Measurements from ENCODE around the gene FRY. TPM values are rescaled to one million over a fixed set of nuclear protein-coding genes. Genes with fewer than 3 reads are reported as not detected.

FRY gene
- total and polyA plus RNA-seq, 2 donors (not counting 1 experiment from before 2014, with no cell fraction given): 2.3 to 6.3 TPM

DNA sequence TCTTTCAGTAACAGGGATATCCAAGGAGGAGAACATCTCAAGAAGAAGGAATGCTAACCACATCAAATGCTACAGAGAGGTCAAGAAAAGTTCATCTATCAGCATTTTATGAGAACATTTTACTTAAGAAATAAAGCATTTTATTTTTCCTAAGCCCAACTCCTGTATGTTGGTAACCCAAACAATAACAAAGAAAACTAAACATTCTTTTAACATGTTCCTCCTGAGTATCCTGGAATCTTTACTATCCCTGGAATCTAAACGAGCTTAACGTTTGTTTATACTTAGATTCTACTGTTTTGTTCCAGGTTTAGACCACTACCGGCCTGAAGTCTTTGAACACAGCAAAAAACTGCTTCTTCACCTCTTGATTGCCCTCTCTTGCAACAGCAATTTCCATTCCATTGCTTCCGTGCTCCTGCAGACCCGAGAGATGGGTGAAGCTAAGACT is 193.9 kb downstream of the FRY start:
- DNase-seq: no peak
- CTCF ChIA-PET: no interaction called here
- Histone ChIP-seq H3K4me2 (replicated peaks; ENCODE audit: low read depth, low read length, poor library complexity, severe bottlenecking) (no peak overlapping the region), H3K79me2 (ENCODE audit: control insufficient read depth, insufficient read depth, low read length) (no peaks in the 10 kb centered on the region), H3K4me1 (ENCODE audit: control insufficient read depth in 2 of 2, insufficient read depth in 2 of 2, low read length in 2 of 2) (no peaks in the 10 kb centered on the region), H4K20me1 (ENCODE audit: control insufficient read depth, insufficient read depth, low read length, poor library complexity, severe bottlenecking) (no peaks in the 10 kb centered on the region), H3K4me3 (ENCODE audit: control extremely low read depth in 1 of 5, extremely low read depth in 1 of 5, insufficient read depth in 1 of 5, low read depth in 2 of 5, low read length in 4 of 5) (no peak overlapping the region), H3K9me3 (ENCODE audit: control extremely low read depth in 1 of 3, control insufficient read depth in 2 of 3, insufficient read depth in 1 of 3, low read length in 2 of 3) (no peaks in the 10 kb centered on the region), H3K27ac (ENCODE audit: low read length in 2 of 2) (no peak overlapping the region), H3K27me3 (replicated peaks in 1 of 4; ENCODE audit: control extremely low read depth in 1 of 4, control insufficient read depth in 3 of 4, insufficient read depth in 4 of 4, low read length in 3 of 4) (no peaks in the 10 kb centered on the region), H2AFZ (ENCODE audit: insufficient read depth, low read depth, low read length, poor library complexity, severe bottlenecking) (no peak overlapping the region), H3K36me3 (replicated peaks in 1 of 2; ENCODE audit: control extremely low read depth in 1 of 2, control insufficient read depth in 1 of 2, extremely low read depth in 1 of 2, insufficient read depth in 2 of 2, low read length in 1 of 2) (no peaks in the 10 kb centered on the region), H3K9ac (ENCODE audit: low read length) (no peak overlapping the region)
- POLR2A ChIA-PET: no interaction called here
- intact Hi-C loops (cut with micrococcal nuclease): no loop called here
- no peak for TF ChIP-seq EZH2 (IDR thresholded peaks at IDR 0.05; ENCODE audit: borderline replicate concordance, insufficient read depth, low read depth, low read length, poor library complexity, severe bottlenecking)
- TF ChIP-seq, protein P1, sequence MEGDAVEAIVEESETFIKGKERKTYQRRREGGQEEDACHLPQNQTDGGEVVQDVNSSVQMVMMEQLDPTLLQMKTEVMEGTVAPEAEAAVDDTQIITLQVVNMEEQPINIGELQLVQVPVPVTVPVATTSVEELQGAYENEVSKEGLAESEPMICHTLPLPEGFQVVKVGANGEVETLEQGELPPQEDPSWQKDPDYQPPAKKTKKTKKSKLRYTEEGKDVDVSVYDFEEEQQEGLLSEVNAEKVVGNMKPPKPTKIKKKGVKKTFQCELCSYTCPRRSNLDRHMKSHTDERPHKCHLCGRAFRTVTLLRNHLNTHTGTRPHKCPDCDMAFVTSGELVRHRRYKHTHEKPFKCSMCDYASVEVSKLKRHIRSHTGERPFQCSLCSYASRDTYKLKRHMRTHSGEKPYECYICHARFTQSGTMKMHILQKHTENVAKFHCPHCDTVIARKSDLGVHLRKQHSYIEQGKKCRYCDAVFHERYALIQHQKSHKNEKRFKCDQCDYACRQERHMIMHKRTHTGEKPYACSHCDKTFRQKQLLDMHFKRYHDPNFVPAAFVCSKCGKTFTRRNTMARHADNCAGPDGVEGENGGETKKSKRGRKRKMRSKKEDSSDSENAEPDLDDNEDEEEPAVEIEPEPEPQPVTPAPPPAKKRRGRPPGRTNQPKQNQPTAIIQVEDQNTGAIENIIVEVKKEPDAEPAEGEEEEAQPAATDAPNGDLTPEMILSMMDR (IDR thresholded peaks at IDR 0.05): no peak
- 92% methylated on average over 3 of the region's 5 CpGs for WGBS (ENCODE audit: insufficient coverage)
- Mint-ChIP-seq H3K4me3 (no peak overlapping the region), H3K9me3 (ENCODE audit: insufficient read depth) (no peaks in the 10 kb centered on the region), H3K4me1 (no peaks in the 10 kb centered on the region), H3K27me3 (no peaks in the 10 kb centered on the region), H3K27ac (no peak overlapping the region)
- no peak for ATAC-seq (ENCODE audit: low read depth)

GRCh38 chr13:32228330-32229041 is 196.9 kb downstream of the FRY start:
- Histone ChIP-seq H3K9me3 (ENCODE audit: control extremely low read depth in 1 of 3, control insufficient read depth in 2 of 3, insufficient read depth in 1 of 3, low read length in 2 of 3) (no peaks in the 10 kb centered on the region), H3K4me2 (replicated peaks; ENCODE audit: low read depth, low read length, poor library complexity, severe bottlenecking) (no peak overlapping the region), H3K79me2 (ENCODE audit: control insufficient read depth, insufficient read depth, low read length) (no peaks in the 10 kb centered on the region), H3K4me1 (ENCODE audit: control insufficient read depth in 2 of 2, insufficient read depth in 2 of 2, low read length in 2 of 2) (no peaks in the 10 kb centered on the region), H4K20me1 (ENCODE audit: control insufficient read depth, insufficient read depth, low read length, poor library complexity, severe bottlenecking) (no peaks in the 10 kb centered on the region), H3K9ac (ENCODE audit: low read length) (no peak overlapping the region), H3K36me3 (replicated peaks in 1 of 2; ENCODE audit: control extremely low read depth in 1 of 2, control insufficient read depth in 1 of 2, extremely low read depth in 1 of 2, insufficient read depth in 2 of 2, low read length in 1 of 2) (no peaks in the 10 kb centered on the region), H3K27ac (ENCODE audit: low read length in 2 of 2) (no peak overlapping the region), H3K4me3 (ENCODE audit: control extremely low read depth in 1 of 5, extremely low read depth in 1 of 5, insufficient read depth in 1 of 5, low read depth in 2 of 5, low read length in 4 of 5) (no peak overlapping the region), H3K27me3 (replicated peaks in 1 of 4; ENCODE audit: control extremely low read depth in 1 of 4, control insufficient read depth in 3 of 4, insufficient read depth in 4 of 4, low read length in 3 of 4) (no peaks in the 10 kb centered on the region), H2AFZ (ENCODE audit: insufficient read depth, low read depth, low read length, poor library complexity, severe bottlenecking) (no peak overlapping the region)
- H3K4me1 Mint-ChIP-seq: no peaks in the 10 kb centered on the region
- CTCF ChIA-PET: interaction anchor here (1.4 kb wide), 1 partner anchor 319 kb away, joined by 3 read pairs; no protein-coding TSS in a partner anchor
- H3K9me3 Mint-ChIP-seq (ENCODE audit: insufficient read depth): no peaks in the 10 kb centered on the region
- H3K4me3 Mint-ChIP-seq: no peak overlapping the region
- 92% methylated on average over 4 of the region's 5 CpGs for WGBS (ENCODE audit: insufficient coverage)
- POLR2A ChIA-PET: no interaction called here
- no peak overlapping the region for H3K27ac Mint-ChIP-seq
- intact Hi-C loops (cut with micrococcal nuclease): no loop called here
- TF ChIP-seq, protein P1 (IDR thresholded peaks at IDR 0.05): no peak
- TF ChIP-seq EZH2 (IDR thresholded peaks at IDR 0.05; ENCODE audit: borderline replicate concordance, insufficient read depth, low read depth, low read length, poor library complexity, severe bottlenecking): no peak
- H3K27me3 Mint-ChIP-seq: no peaks in the 10 kb centered on the region
- no peak for ATAC-seq (ENCODE audit: low read depth)
- DNase-seq: no peak

Data from B cell (primary cell).